ENCODE data around the gene CFAP20DC. TPM values are rescaled to one million over a fixed set of nuclear protein-coding genes. Genes with fewer than 3 reads are reported as not detected.
A peak's percentile ranks its signal among the peaks of the same experiment; 100 is the strongest.

The CFAP20DC gene
- polyA plus RNA-seq, 2 donors, result 8.1 to 14.1 TPM

DNA sequence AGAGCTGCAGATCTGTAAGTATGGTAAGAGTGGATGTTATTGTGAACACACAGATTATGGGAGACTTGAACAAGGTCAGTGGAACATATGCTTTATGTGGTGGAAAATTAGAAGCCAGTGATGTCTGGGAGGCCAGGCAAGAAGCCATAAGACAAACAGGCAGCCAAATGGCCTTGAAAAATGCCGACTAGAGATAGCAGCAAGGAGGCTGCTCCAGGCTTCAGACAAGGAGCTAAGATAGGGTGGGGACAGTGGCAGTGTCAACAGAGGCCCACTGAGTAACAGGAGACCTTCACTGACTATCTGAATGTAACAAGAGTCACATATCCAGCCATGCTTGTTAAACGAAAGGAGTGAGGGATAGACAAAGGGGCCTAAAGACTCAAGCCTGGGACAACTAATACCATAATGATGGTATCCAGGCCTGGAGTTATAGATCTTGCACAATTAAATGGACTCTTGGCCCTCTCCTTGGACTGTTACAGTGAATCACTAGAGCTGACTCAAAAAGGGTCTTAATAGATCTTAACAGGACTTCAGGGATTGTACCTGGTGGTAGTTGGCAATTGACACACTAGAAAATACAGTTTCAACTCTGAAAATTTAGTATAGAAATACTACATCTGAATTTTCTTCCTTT lies 50.6 kb downstream of the CFAP20DC start:
- no peaks in the 10 kb centered on the region for H3K27me3 ChIP-seq (ENCODE audit: control insufficient read depth in 1 of 2, insufficient read depth in 2 of 2, low read length in 2 of 2)
- H3K36me3 ChIP-seq (ENCODE audit: control insufficient read depth in 2 of 2, insufficient read depth in 2 of 2, low read length in 1 of 2), result no peaks in the 10 kb centered on the region
- H3K9me3 ChIP-seq (ENCODE audit: control insufficient read depth in 2 of 2, insufficient read depth in 1 of 2, low read depth in 1 of 2, low read length in 1 of 2), result no peaks in the 10 kb centered on the region
- H3K4me3 ChIP-seq (ENCODE audit: low read depth in 1 of 2, low read length in 2 of 2), result no peak overlapping the region
- H3K4me1 ChIP-seq (ENCODE audit: control insufficient read depth in 2 of 2, insufficient read depth in 2 of 2, low read length in 1 of 2), result no peaks in the 10 kb centered on the region
- peak overlapping the region; percentile 86 to 88 for H3K27ac ChIP-seq (ENCODE audit: low read depth in 2 of 2, low read length in 1 of 2)
- whole genome bisulfite sequencing, 2 donors, result 58 to 76% methylated on average over 2 of the region's 2 CpGs

DNA sequence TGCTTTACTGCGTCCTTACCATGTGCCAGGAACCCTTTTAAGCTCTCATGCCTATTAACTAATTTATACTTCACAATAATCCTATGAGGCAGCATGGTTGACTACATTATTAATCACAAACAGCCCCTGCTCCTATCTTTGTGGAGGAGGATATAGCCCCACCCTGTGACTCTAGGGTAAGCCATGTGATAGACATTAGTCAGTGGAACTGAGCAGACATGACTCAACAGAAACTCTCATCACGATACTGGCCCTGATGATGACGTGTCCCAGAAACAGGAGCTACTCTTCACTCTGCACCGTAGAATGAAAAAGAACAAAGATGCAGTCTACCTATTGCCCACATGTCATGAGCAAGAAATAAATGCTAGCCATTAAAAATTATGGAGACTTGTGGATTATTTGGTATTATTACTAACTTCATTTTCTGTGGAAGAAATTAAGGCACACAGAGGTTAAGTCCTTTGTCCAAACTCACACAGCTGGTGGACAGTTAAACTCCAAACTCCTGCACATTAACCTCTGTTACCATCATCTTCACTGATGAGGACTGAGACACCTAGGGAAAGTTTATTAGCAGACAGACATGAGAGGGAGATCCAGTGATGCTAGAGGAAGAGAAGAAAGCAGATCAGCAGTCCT lies 51.2 kb downstream of the CFAP20DC start:
- whole genome bisulfite sequencing, 2 donors, result 47 to 64% methylated on average over 4 of the region's 4 CpGs
- H3K4me1 ChIP-seq (ENCODE audit: control insufficient read depth in 2 of 2, insufficient read depth in 2 of 2, low read length in 1 of 2), result no peaks in the 10 kb centered on the region
- no peak overlapping the region for H3K4me3 ChIP-seq (ENCODE audit: low read depth in 1 of 2, low read length in 2 of 2)
- H3K9me3 ChIP-seq (ENCODE audit: control insufficient read depth in 2 of 2, insufficient read depth in 1 of 2, low read depth in 1 of 2, low read length in 1 of 2), result no peaks in the 10 kb centered on the region
- no peaks in the 10 kb centered on the region for H3K27me3 ChIP-seq (ENCODE audit: control insufficient read depth in 1 of 2, insufficient read depth in 2 of 2, low read length in 2 of 2)
- H3K27ac ChIP-seq (ENCODE audit: low read depth in 2 of 2, low read length in 1 of 2), result peak overlapping the region; percentile 86 to 88
- H3K36me3 ChIP-seq (ENCODE audit: control insufficient read depth in 2 of 2, insufficient read depth in 2 of 2, low read length in 1 of 2), result no peaks in the 10 kb centered on the region

DNA sequence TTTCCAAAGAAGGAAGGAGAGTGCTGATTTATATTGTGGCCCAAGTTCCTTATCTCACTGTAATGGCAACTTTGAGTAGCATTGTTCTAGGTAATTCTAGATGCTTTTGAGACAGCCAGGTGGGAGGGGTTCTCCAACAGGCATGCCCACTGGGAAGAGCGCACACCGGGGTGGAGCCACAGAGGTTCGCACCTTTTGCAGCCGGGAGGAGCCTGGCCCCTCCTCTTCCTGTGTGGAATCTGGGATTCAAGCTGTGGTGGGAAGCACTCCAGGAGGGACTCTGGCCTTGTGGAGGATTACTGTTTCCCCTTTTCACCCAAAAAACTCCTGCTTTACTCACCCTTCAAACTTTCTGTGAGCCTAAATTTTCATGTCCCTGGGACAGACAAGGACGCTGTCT lies 53.1 kb downstream of the CFAP20DC start:
- H3K4me1 ChIP-seq (ENCODE audit: control insufficient read depth in 2 of 2, insufficient read depth in 2 of 2, low read length in 1 of 2), result no peaks in the 10 kb centered on the region
- no peaks in the 10 kb centered on the region for H3K27me3 ChIP-seq (ENCODE audit: control insufficient read depth in 1 of 2, insufficient read depth in 2 of 2, low read length in 2 of 2)
- no peak overlapping the region for H3K4me3 ChIP-seq (ENCODE audit: low read depth in 1 of 2, low read length in 2 of 2)
- H3K36me3 ChIP-seq (ENCODE audit: control insufficient read depth in 2 of 2, insufficient read depth in 2 of 2, low read length in 1 of 2), result no peaks in the 10 kb centered on the region
- 87 to 93% methylated on average over 5 of the region's 5 CpGs for WGBS, 2 donors
- H3K9me3 ChIP-seq (ENCODE audit: control insufficient read depth in 2 of 2, insufficient read depth in 1 of 2, low read depth in 1 of 2, low read length in 1 of 2), result no peaks in the 10 kb centered on the region
- no peak overlapping the region for H3K27ac ChIP-seq (ENCODE audit: low read depth in 2 of 2, low read length in 1 of 2)

DNA sequence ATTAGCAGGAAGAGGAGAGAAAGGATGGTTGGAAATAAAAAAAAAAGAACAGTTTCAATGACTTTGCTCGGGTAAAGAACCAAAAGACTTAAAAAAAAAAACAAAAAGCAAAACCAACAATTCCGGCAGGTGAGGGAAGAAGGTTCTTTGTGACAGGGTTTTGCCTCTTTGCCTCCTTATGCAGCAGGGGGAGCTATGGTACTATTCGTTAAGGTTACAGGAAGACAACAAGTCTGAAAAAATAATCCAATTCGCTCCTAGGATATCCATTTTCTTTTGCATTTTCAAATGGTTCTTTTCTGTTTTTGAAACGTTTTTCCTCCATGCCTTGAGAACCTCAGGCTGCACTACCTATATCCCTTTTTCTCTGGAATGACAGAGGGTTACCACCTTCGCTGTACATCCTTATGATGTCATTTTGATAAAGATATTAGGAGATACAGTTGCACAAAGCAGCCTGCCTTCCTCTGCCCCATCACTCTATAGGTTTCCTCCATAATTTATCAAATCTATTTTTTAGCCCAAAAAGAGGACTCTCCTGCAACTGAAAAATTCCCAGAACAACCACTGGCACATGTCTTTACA lies 55.0 kb downstream of the CFAP20DC start:
- Histone ChIP-seq H3K27me3 (ENCODE audit: control insufficient read depth in 1 of 2, insufficient read depth in 2 of 2, low read length in 2 of 2) (no peaks in the 10 kb centered on the region), H3K4me1 (ENCODE audit: control insufficient read depth in 2 of 2, insufficient read depth in 2 of 2, low read length in 1 of 2) (no peaks in the 10 kb centered on the region), H3K27ac (ENCODE audit: low read depth in 2 of 2, low read length in 1 of 2) (no peak overlapping the region), H3K9me3 (ENCODE audit: control insufficient read depth in 2 of 2, insufficient read depth in 1 of 2, low read depth in 1 of 2, low read length in 1 of 2) (no peaks in the 10 kb centered on the region), H3K36me3 (ENCODE audit: control insufficient read depth in 2 of 2, insufficient read depth in 2 of 2, low read length in 1 of 2) (no peaks in the 10 kb centered on the region), H3K4me3 (ENCODE audit: low read depth in 1 of 2, low read length in 2 of 2) (no peak overlapping the region)
- WGBS, 2 donors, result 22 to 24% methylated on average over 6 of the region's 6 CpGs

DNA sequence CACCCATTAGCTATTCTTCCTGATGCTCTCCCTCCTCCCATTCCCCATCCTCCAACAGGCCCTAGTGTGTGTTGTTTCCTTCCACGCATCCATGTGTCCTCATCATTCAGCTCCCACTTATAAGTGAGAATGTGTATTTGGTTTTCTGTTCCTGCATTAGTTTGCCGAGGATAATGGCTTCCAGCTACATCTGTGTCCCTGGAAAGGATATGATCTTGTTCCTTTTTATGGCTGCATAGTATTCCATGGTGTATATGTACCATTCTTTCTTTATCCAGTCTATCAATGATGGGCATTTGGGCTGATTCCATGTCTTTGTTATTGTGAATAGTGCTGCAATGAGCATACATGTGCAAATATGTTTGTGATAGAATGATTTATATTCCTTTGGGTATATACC lies 56.3 kb downstream of the CFAP20DC start:
- Histone ChIP-seq H3K27ac (ENCODE audit: low read depth in 2 of 2, low read length in 1 of 2) (no peak overlapping the region), H3K4me3 (ENCODE audit: low read depth in 1 of 2, low read length in 2 of 2) (no peak overlapping the region), H3K27me3 (ENCODE audit: control insufficient read depth in 1 of 2, insufficient read depth in 2 of 2, low read length in 2 of 2) (no peaks in the 10 kb centered on the region), H3K4me1 (ENCODE audit: control insufficient read depth in 2 of 2, insufficient read depth in 2 of 2, low read length in 1 of 2) (no peaks in the 10 kb centered on the region), H3K9me3 (ENCODE audit: control insufficient read depth in 2 of 2, insufficient read depth in 1 of 2, low read depth in 1 of 2, low read length in 1 of 2) (no peaks in the 10 kb centered on the region), H3K36me3 (ENCODE audit: control insufficient read depth in 2 of 2, insufficient read depth in 2 of 2, low read length in 1 of 2) (no peaks in the 10 kb centered on the region)
- 89 to 92% methylated on average over 2 of the region's 2 CpGs for WGBS, 2 donors

DNA sequence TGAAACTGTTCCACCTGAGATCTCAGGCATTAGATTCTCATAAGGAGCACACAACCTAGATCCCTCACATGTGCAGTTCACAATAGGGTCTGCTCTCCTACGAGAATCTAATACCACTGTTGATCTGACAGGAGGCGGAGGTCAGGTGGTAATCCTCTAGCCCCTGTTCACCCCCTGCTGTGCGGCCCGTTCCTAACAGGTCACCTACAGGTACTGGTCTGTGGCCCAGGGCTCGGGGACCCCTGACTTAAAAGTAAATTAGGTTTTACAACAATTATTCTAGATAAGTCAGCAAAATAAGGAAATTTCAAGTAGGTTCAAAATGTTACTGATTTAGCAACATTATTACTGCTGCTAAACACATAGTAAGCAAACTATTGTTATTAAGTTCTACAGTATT lies 58.2 kb downstream of the CFAP20DC start:
- H3K9me3 ChIP-seq (ENCODE audit: control insufficient read depth in 2 of 2, insufficient read depth in 1 of 2, low read depth in 1 of 2, low read length in 1 of 2), result no peaks in the 10 kb centered on the region
- H3K4me1 ChIP-seq (ENCODE audit: control insufficient read depth in 2 of 2, insufficient read depth in 2 of 2, low read length in 1 of 2), result no peaks in the 10 kb centered on the region
- H3K27me3 ChIP-seq (ENCODE audit: control insufficient read depth in 1 of 2, insufficient read depth in 2 of 2, low read length in 2 of 2), result no peaks in the 10 kb centered on the region
- H3K27ac ChIP-seq (ENCODE audit: low read depth in 2 of 2, low read length in 1 of 2), result no peak overlapping the region
- H3K36me3 ChIP-seq (ENCODE audit: control insufficient read depth in 2 of 2, insufficient read depth in 2 of 2, low read length in 1 of 2), result no peaks in the 10 kb centered on the region
- WGBS, 2 donors, result 89 to 94% methylated on average over 5 of the region's 5 CpGs
- H3K4me3 ChIP-seq (ENCODE audit: low read depth in 1 of 2, low read length in 2 of 2), result no peak overlapping the region

DNA sequence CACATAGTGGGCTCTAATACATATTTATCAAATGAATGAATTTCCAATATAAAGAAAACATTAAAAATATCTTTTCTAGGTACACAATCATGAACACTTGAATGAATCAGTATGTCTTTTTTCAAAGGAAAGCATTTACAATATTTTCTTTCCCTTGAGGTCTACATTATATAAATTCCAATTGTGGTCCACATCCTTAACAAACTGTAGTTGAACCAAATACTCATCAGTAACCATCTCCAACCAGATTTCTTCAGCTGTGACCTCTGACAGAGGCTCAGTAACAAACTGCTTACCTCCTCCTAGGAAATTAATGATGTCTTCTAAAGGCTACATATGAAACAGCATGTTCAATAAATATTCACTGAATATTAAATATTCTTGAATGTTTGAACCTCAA lies 58.8 kb downstream of the CFAP20DC start:
- Histone ChIP-seq H3K4me3 (ENCODE audit: low read depth in 1 of 2, low read length in 2 of 2) (no peak overlapping the region), H3K4me1 (ENCODE audit: control insufficient read depth in 2 of 2, insufficient read depth in 2 of 2, low read length in 1 of 2) (no peaks in the 10 kb centered on the region), H3K27ac (ENCODE audit: low read depth in 2 of 2, low read length in 1 of 2) (no peak overlapping the region), H3K27me3 (ENCODE audit: control insufficient read depth in 1 of 2, insufficient read depth in 2 of 2, low read length in 2 of 2) (no peaks in the 10 kb centered on the region), H3K36me3 (ENCODE audit: control insufficient read depth in 2 of 2, insufficient read depth in 2 of 2, low read length in 1 of 2) (no peaks in the 10 kb centered on the region), H3K9me3 (ENCODE audit: control insufficient read depth in 2 of 2, insufficient read depth in 1 of 2, low read depth in 1 of 2, low read length in 1 of 2) (no peaks in the 10 kb centered on the region)

DNA sequence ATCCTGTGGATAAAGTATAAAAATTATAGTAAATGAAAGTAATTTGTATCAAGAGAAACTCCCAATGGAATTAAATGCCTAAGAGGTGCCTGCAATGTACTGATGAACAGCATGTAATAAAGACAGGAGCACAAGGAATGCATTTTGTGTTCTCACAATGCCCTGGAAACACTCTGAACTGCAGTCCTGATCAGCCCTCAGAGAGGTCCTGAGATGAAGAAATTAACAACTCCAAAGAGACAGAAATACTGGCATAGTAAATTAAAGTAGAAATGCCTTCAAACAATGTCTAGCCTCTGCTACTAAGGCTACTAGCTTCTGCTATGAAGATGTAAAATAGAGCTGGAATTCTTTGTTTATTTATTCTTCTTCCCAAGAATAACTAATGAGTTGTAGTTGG lies 59.9 kb downstream of the CFAP20DC start:
- no peaks in the 10 kb centered on the region for H3K4me1 ChIP-seq (ENCODE audit: control insufficient read depth in 2 of 2, insufficient read depth in 2 of 2, low read length in 1 of 2)
- no peaks in the 10 kb centered on the region for H3K27me3 ChIP-seq (ENCODE audit: control insufficient read depth in 1 of 2, insufficient read depth in 2 of 2, low read length in 2 of 2)
- no peaks in the 10 kb centered on the region for H3K9me3 ChIP-seq (ENCODE audit: control insufficient read depth in 2 of 2, insufficient read depth in 1 of 2, low read depth in 1 of 2, low read length in 1 of 2)
- H3K27ac ChIP-seq (ENCODE audit: low read depth in 2 of 2, low read length in 1 of 2), result no peak overlapping the region
- no peaks in the 10 kb centered on the region for H3K36me3 ChIP-seq (ENCODE audit: control insufficient read depth in 2 of 2, insufficient read depth in 2 of 2, low read length in 1 of 2)
- H3K4me3 ChIP-seq (ENCODE audit: low read depth in 1 of 2, low read length in 2 of 2), result no peak overlapping the region

DNA sequence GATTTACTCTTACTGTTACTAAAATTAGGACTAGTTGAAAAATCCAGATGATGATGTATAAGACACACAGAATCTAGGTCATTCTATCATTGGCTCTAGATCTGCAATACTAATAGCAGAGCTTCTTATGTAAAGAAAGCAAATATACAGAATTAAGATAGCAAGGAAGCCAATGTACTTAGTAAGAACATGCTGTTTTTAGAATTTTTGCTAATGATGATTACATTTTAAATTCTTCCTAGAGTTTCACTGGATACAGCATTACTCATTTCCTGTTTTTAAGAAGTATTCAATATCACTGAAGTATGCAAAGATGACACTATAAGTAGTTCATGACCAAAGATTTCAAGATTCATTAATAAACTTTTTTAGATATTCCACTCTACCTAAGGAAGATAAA lies 60.7 kb downstream of the CFAP20DC start:
- Histone ChIP-seq H3K4me3 (ENCODE audit: low read depth in 1 of 2, low read length in 2 of 2) (no peak overlapping the region), H3K9me3 (ENCODE audit: control insufficient read depth in 2 of 2, insufficient read depth in 1 of 2, low read depth in 1 of 2, low read length in 1 of 2) (no peaks in the 10 kb centered on the region), H3K27me3 (ENCODE audit: control insufficient read depth in 1 of 2, insufficient read depth in 2 of 2, low read length in 2 of 2) (no peaks in the 10 kb centered on the region), H3K27ac (ENCODE audit: low read depth in 2 of 2, low read length in 1 of 2) (no peak overlapping the region), H3K36me3 (ENCODE audit: control insufficient read depth in 2 of 2, insufficient read depth in 2 of 2, low read length in 1 of 2) (no peaks in the 10 kb centered on the region), H3K4me1 (ENCODE audit: control insufficient read depth in 2 of 2, insufficient read depth in 2 of 2, low read length in 1 of 2) (no peaks in the 10 kb centered on the region)

DNA sequence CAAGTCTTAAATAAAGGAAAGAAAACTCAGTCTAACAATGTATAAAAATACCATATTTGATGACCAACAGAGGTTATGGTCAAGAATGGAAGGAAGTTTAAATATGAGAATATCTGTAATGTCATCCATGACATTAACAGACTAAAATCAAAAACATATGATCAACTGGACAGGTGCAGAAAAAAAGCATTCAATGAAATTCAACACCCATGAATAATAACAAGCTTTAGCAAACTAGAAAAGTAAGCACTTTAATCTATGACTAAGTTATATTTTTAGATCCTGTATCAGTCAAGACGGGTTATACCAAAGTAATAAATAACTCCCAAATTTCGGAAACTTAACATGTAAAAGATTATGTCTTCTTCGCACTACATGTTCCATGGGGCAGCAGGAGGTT lies 61.8 kb downstream of the CFAP20DC start:
- no peak overlapping the region for H3K27ac ChIP-seq (ENCODE audit: low read depth in 2 of 2, low read length in 1 of 2)
- 85 to 90% methylated on average over 3 of the region's 3 CpGs for WGBS, 2 donors
- no peaks in the 10 kb centered on the region for H3K36me3 ChIP-seq (ENCODE audit: control insufficient read depth in 2 of 2, insufficient read depth in 2 of 2, low read length in 1 of 2)
- H3K9me3 ChIP-seq (ENCODE audit: control insufficient read depth in 2 of 2, insufficient read depth in 1 of 2, low read depth in 1 of 2, low read length in 1 of 2), result no peaks in the 10 kb centered on the region
- H3K4me1 ChIP-seq (ENCODE audit: control insufficient read depth in 2 of 2, insufficient read depth in 2 of 2, low read length in 1 of 2), result no peaks in the 10 kb centered on the region
- no peaks in the 10 kb centered on the region for H3K27me3 ChIP-seq (ENCODE audit: control insufficient read depth in 1 of 2, insufficient read depth in 2 of 2, low read length in 2 of 2)
- H3K4me3 ChIP-seq (ENCODE audit: low read depth in 1 of 2, low read length in 2 of 2), result no peak overlapping the region

Data from esophagus (tissue), 2 donors.